ENCODE measurements around the gene PARP12.

DNA sequence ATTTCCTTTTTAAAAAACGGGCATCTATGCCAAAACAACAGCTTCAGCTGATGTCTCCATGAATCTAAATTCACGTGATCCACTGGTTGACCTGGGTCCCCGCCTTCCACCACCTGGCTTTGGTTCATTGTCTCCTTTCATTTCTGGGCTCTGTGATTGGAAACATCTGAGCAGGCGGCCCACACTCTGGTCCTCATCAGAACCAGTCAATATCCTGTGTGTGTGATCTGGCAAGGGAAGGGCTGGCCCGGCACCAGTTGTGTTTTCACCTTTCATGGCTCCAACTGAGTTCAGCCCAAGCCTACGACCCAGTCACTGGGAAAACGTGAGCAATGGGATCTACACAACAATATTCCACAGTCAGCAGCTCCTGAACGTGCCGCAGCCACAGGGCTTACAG, 46.2 kb downstream of the PARP12 start:
- TF ChIP-seq, protein P1, sequence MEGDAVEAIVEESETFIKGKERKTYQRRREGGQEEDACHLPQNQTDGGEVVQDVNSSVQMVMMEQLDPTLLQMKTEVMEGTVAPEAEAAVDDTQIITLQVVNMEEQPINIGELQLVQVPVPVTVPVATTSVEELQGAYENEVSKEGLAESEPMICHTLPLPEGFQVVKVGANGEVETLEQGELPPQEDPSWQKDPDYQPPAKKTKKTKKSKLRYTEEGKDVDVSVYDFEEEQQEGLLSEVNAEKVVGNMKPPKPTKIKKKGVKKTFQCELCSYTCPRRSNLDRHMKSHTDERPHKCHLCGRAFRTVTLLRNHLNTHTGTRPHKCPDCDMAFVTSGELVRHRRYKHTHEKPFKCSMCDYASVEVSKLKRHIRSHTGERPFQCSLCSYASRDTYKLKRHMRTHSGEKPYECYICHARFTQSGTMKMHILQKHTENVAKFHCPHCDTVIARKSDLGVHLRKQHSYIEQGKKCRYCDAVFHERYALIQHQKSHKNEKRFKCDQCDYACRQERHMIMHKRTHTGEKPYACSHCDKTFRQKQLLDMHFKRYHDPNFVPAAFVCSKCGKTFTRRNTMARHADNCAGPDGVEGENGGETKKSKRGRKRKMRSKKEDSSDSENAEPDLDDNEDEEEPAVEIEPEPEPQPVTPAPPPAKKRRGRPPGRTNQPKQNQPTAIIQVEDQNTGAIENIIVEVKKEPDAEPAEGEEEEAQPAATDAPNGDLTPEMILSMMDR (IDR thresholded peaks at IDR 0.05; ENCODE audit: low read depth, low read length, poor library complexity, severe bottlenecking), result no peak
- TF ChIP-seq EZH2phosphoT487 (IDR thresholded peaks at IDR 0.05; ENCODE audit: borderline replicate concordance, low read length), result no peak

All from DOHH2 (cell line).